H1 (cell line): ENCODE results near the gene ADCY2.

ENCODE experiments used
- EZH2 ChIP-seq: fragments of 200-600 bp; sonication (generic); IDR thresholded peaks from 2 replicates; pipeline ENCODE4 v1.7.1; 2012; ENCODE audit warnings: low read depth, mild to moderate bottlenecking, moderate library complexity, low read length, inconsistent platforms; ENCODE audit not compliant: severe bottlenecking
- POLR2AphosphoS5 ChIP-seq: IDR thresholded peaks from 2 replicates; pipeline ENCODE4 v1.6.1; 2011; ENCODE audit warnings: low read depth, low read length
- RFX5 ChIP-seq: IDR thresholded peaks from 2 replicates; pipeline ENCODE4 v1.6.1; 2011; ENCODE audit warnings: low read depth, low read length, improper control_type of control experiment, borderline replicate concordance

DNA sequence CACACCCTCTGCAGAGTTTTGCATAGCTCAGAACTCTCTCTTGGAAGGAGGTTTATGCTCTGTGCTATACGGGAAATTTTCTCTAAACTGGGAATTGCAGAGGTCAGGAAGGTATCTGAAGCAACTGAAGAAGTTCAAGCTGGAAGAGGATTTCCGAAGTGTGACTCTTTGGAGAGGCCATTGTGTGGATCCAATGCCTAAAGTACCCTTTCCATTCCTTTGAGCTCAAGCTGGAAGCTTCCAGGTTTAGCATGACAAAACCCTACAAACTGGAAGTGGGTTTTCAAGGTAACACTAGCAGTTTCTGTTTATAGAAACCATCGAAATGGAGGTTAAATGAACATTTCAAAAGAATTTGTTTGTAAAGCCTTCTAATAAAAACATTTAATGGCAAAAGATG, 267.9 kb downstream of the ADCY2 start:
- TF ChIP-seq RFX5: no peak
- TF ChIP-seq EZH2: no peak
- TF ChIP-seq POLR2AphosphoS5: no peak
